ENCODE measurements around the gene TBC1D14.
"Not testable (repeated sequence)": the region's sequence is repeated elsewhere in the genome, so short reads cannot be mapped to it uniquely, and the experiment has no call there.

The TBC1D14 gene

DNA sequence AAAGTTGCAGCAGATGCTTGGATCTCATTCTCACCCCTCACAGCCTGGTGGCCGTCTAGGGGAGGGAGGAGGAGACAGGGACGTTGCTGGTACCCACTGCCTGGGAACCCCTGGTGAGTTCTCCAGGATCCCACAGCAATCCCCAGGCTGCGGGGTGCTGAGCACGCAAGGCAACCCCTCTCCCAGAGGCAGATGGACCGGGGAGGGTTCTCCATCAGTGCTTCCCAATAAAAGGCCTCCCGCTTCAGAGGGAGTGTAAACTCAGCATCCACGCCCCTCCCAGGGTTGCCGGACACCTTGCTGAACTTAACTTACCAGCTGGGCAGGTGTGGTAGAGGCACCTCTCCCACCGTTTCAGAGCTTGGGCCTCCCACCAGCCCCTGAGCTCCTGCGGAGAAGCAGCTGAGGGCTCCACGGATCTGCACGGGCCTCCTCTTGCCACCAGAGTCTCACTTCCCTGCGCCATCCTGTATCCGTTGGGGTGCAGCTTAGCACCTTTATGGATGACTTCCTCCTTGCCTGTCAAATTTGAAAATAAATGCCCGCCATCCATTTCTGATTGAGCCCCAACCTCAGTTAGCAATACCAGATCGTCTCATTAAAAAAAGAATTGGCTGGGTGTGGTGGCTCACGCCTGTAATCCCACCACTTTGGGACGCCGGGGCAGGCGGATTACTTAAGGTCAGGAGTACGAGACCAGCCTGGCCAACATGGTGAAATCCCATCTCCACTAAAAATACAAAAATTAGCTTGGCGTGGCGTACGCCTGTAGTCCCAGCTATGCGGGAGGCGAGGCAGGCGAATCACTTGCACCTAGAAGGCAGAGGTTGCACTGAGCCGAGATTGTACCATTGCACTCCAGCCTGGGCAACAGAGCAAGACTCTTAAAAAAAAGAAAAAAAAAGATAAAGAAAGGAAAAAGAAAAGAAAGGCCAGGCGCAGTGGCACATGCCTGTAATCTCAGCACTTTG is 14.8 kb upstream of the TBC1D14 start:
- DNase-seq (ENCODE audit: insufficient read length, low spot score) (no peak), FAIRE-seq (no peak)
- TF ChIP-seq POLR2A (IDR thresholded peaks at IDR 0.05; ENCODE audit: low read depth, low read length): no peak

DNA sequence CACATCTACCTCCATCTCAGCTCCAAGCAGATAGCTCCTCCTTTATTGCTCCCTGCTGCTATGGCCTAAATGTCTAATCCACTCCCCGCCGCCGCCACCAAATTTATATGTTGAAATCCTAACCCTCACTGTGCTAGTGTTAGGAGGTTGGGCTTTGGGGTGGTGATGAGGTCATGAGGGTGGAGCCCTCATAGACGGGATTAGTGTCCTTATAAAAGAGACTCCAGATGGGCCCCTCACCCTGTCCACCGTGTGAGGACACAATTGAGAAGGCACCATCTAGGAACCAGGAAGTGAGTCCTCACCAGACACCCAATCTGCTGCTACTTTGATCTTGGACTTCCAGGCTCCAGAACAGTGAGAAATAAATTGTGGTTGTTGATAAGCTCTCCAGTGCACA is 13.6 kb upstream of the TBC1D14 start:
- FAIRE-seq (no peak), DNase-seq (ENCODE audit: insufficient read length, low spot score) (no peak)
- no peak for TF ChIP-seq POLR2A (IDR thresholded peaks at IDR 0.05; ENCODE audit: low read depth, low read length)

DNA sequence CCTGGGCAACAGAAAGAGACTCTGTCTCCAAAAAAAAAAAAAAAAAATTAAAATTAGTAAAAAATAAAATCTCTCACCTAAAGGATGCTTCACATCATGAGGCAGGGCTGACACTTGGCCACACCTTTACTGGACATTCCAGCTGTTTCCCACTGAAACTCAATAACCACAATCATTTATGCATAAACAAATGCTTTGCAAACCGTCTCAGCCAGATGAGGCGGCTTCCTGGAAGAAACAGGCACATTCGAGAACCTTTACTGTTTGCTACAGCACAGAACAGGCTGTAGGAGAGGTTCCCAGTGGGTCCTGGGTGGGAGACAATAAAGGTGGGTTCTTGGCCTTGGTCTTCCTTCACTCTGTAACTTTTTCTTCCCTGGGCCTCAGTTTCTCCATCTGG is 10.9 kb upstream of the TBC1D14 start:
- DNase-seq (ENCODE audit: insufficient read length, low spot score) (no peak), FAIRE-seq (no peak)
- no peak for TF ChIP-seq POLR2A (IDR thresholded peaks at IDR 0.05; ENCODE audit: low read depth, low read length)

DNA sequence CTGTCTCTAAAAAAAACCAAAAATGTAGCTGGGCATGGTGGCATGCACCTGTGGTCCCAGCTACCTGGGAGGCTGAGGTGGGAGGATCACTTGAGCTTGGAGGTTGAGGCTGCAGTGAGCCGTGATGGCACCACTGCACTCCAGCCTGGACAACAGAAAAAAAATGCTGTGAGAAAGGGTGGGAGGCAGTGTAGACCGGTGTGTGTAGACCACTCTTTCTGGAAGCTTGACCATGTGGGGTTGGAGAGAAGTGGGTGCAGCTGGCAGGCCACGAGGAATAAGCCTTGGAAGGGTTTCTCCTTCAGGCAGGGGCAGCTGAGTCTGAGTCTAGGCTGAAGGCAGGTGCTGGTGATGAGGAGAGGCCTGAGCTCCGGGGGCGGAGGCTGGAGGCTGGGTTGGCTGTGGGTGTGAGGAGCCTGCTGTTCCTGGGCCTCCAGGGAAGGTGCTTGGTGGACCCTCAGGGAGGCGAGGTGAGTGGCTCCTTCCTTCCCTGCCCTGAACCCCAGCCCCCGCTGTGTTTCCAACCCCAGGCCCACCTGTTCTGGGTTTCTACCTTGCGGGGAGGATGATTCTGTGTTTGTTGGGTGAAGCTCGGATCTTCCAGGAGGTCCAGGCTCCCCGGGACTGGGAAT is 9.3 kb upstream of the TBC1D14 start:
- no peak for DNase-seq (ENCODE audit: insufficient read length, low spot score)
- FAIRE-seq: no peak
- TF ChIP-seq POLR2A (IDR thresholded peaks at IDR 0.05; ENCODE audit: low read depth, low read length): no peak

DNA sequence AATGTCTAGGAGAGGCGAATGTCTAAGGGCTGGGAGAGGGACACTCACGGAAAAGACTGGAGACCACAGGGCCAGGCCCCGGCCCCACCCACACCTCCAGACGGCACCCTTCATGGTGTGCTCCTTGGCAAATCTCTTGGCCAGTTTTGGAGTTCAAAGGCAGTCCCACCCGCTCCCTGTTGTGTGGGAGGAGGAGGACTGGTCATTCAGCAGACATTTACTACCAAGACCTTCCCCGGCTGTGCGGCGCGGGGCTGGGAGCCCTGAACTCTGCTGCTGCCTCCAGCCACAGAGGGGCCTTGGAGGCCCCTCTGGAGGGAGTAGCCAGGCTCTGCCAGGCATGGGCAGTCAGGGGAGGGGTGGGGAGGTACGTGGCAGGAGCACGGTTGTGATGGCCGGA is 8.7 kb upstream of the TBC1D14 start:
- TF ChIP-seq POLR2A (IDR thresholded peaks at IDR 0.05; ENCODE audit: low read depth, low read length): no peak
- DNase-seq (ENCODE audit: insufficient read length, low spot score) (no peak), FAIRE-seq (no peak)

DNA sequence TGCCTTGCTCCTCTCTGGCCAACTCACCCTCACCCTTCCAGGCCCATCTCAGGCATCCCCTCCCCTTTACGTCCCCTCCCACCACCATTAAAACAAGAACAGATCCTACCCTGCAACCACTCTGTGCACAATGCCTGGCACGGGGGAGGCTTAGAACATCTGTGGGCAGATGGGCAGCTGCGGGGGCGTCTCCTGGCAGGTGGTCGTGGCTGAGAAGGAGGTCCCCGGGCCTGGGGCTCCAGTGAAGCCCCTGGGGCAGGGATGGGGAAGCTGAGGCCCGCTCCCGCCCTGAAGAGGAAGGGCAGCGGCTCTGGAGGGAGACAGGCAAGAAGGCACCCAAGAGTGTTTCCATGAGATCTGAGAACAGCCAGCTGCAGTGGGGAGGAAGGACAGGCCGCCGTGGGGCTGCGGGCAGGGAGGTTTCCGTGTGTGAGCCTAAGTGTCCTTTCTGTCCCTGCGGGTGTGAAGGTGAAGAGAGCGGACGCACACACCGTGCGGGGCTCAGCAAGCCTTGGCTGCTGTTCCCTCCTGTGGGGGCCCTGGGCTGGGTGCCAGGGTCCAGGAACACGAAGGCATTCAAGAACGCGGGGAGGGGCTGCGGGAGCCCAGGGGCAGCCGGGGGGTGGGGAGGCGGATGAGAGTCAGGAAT is 7.8 kb upstream of the TBC1D14 start:
- no peak for FAIRE-seq
- TF ChIP-seq POLR2A (IDR thresholded peaks at IDR 0.05; ENCODE audit: low read depth, low read length): no peak

DNA sequence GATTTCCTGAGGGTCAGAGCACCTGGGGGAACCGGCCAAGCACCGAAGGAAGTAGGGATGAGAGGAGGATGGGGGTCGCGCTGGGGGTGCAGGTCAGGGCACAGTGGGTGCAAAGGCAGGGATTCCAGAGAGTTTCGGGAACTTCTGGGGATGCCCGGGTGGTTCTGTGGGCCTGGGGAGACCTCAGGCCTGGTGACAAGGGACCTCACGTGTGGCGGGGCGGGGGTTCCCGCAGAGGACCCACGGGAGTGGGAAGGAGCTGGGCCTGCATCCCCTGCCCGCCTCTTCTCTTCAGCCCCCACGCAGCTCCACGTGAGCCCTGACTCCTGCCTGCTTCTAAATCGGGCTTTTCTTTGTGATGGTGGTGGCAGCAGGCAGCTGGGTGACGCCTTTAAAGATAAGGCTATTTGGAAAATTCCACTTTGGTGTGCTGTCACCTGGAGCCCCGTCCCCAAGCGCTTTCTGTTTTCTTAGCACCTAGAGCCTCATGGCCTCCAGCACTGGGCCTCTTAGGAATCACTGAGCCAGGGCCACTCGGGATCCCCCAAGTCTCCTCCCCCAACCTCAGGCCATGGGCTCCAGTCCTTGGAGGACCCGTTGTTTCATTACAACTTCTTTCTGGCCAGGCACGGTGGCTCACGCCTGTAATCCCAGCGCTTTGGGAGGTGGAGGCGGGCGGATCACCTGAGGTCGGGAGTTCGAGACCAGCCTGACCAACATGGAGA is 7.1 kb upstream of the TBC1D14 start:
- no peak for TF ChIP-seq POLR2A (IDR thresholded peaks at IDR 0.05; ENCODE audit: low read depth, low read length)
- FAIRE-seq (no peak), DNase-seq (ENCODE audit: insufficient read length, low spot score) (no peak)

More for the DNA sequence above, 7.8 kb upstream of the TBC1D14 start:
- no peak for DNase-seq (ENCODE audit: insufficient read length, low spot score)

DNA sequence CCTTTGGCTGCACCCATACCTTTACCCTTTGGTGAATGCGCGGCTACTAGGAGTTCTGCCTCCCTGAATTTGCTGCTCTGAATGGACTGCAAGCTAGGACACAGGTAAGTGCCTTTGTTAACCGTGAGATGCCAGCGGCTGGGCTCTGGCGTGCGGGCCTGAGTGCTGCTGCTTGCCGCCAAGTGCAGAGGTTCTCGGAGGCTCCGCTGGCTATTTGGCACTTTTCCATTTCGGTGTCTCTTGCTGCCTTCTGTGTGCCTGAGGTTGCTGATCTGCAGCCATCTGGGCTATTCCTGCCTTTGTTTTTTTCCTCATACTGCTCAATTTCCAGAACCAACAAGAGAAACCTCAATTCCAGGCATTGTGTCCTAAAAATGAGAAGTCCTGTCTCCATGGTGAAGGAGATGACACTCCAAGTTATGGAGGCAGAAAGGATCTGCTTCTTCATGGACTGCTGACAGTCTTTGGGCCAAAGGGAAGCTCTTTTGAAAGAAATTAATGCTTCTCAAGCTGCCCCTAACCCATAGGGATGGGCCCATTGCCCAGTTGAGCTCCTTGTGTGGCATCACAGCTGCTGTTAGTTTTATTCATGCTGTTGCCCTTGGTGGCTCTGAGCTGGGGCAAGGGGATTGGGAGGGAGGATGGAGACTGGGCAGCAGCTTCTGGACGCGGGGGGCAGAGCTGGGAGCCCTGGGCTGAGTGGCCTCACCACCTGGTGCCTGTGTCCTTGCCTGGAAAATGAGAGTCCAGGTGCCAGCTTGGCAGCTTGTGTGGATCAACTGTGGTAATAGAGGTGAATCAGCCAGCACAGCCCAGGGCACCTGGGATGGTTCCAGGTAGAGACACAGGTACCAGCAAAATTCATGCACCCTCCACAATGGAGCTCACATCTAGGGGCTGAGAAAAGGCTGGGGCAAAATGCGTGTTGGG is 3.8 kb upstream of the TBC1D14 start:
- TF ChIP-seq POLR2A (IDR thresholded peaks at IDR 0.05; ENCODE audit: low read depth, low read length): no peak
- FAIRE-seq (no peak), DNase-seq (ENCODE audit: insufficient read length, low spot score) (no peak)

DNA sequence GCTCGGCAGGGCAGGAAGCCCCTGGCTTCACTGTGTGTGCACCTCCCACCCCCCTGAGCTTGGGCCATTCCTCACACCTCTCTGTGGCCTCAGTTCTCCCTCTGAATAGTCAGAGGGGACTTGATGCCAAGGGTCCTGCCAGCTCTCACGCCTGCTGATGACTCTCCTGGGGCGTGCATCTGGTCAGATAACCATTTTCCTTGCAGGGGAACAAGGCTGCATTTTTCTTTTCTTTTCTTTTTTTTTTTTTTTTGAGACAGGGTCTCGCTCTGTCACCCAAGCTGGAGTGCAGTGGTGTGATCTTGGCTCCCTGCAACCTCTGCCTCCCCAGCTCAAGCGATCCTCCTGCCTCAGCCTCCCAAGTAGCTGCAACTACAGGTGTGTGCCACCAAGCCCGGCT is 3.1 kb upstream of the TBC1D14 start:
- FAIRE-seq; DNase-seq (ENCODE audit: insufficient read length, low spot score): not testable (repeated sequence)

DNA sequence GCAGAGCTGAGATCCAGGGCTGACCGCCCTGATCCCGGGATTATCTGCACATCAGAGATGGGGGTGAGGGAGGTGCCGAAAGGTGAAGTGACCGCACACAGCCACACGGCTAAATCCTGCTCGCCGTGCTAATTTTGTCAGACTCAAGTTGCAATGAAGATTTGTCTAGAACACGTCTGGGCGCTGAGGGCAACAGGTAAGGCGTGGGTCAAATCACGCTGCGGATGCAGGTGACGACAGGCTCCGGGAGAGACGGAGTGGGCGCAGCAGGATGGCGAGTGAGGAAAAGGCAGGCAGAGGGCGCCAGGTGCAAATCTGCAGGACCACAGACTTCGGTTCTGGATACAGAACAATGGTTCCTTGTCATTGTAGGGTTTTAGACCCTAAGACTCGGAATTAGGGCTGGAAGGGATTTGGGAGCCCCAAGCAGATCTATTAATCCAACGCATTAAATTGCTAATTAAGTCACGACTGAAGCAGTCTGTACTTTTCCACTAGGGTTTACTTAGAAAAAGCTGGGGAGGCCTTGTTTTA is 1.9 kb upstream of the TBC1D14 start:
- DNase-seq (ENCODE audit: insufficient read length, low spot score) (no peak), FAIRE-seq (no peak)
- TF ChIP-seq POLR2A (IDR thresholded peaks at IDR 0.05; ENCODE audit: low read depth, low read length): no peak

DNA sequence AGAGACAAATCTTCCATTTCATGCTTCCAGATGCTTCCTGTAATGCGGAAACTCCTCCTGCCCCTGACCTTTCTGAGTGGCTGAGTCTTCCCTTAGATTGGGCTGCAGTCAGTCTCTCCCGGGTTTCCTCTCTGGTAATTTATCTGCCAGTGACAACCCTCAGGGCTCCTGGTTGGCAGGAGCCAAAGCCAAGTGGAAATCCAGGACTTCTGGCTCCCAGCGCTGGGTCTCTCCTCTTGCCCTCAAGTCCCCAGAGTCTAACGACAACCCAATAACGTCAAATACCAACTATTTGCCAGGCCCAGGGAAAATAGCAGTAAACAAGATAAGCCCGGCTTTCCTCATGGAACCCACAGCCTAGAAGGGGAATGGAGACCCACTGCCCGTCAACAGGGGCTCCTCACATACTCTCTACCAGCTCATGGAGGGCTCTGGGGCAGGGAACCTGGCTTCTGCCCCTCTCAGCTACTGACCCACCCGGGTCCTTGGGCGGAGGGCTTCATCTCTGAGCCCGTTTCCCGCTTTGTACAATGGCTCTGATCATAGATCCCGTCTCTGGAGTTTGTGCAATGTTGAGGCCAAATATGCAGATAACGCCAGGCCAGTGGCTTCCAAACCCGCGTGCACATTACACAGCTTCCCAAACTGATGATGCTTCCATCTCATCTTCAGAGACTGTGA is 1.1 kb upstream of the TBC1D14 start:
- DNase-seq (ENCODE audit: insufficient read length, low spot score): no peak

DNA sequence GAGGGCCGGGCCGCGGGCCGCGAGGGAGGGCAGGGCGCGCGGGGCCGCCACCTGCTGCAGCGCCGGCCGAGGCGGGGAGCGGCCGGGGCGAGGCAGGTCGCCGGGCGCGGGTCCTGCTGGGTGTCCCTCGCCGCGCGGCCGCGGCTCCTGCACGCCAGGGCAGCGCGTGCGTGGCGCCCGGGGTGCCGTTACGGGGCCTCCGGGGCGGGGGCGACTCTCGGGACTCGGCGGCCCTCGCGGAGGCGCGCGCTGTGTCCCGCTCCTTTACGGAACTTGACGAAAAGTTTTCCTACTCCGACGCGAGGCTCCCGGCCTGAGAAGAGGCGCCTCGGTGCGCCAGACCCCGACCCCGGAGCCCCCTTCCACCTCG is 329 bp downstream of the TBC1D14 start:
- FAIRE-seq (no peak), DNase-seq (ENCODE audit: insufficient read length, low spot score) (no peak)
- TF ChIP-seq POLR2A (IDR thresholded peaks at IDR 0.05; ENCODE audit: low read depth, low read length): no peak

More for the DNA sequence above, 1.1 kb upstream of the TBC1D14 start:
- no peak for TF ChIP-seq POLR2A (IDR thresholded peaks at IDR 0.05; ENCODE audit: low read depth, low read length)
- FAIRE-seq: no peak

All from H54 (cell line).